ENCODE data around the gene MVK.

DNA sequence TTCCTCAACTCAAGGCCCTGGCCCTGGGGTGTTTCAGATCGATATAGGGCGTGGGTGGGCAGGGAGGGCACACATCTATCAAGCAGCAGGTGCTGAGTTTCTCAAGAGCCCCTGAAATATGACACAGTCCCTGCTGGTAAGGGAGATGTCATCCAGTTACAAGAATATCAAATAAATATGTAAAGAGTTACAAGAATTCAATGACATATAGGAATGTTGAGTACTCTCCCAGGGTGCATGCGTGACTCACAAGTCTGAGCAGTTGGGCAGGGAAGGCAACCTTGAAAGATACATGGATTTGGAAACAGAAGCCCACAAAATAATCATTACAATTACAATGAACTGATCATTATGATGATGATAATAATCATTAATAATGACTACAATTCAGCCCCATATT, 35.2 kb downstream of the MVK start:
- no peak for TF ChIP-seq FOXM1 (IDR thresholded peaks at IDR 0.05; ENCODE audit: borderline replicate concordance)
- TF ChIP-seq SP1 (IDR thresholded peaks at IDR 0.05): no peak
- TF ChIP-seq ELF4 (IDR thresholded peaks at IDR 0.05): no peak
- TF ChIP-seq NFRKB (IDR thresholded peaks at IDR 0.05): no peak
- no peak for TF ChIP-seq SUZ12 (IDR thresholded peaks at IDR 0.05)
- TF ChIP-seq TARDBP (IDR thresholded peaks at IDR 0.05): no peak
- TF ChIP-seq FOXA1 (IDR thresholded peaks at IDR 0.05): no peak

Data from HEK293T (cell line).